ENCODE data around the gene C10orf67. TPM values are rescaled to one million over a fixed set of nuclear protein-coding genes. Genes with fewer than 3 reads are reported as not detected.

Gene C10orf67
- total RNA-seq, 2 experiments from 2014 or later = not detected

- no TSS peak for BruUV-seq (replicated peaks)
- no peaks in the 10 kb centered on the region for H3K4me1 ChIP-seq (ENCODE audit: insufficient read depth, low read length, poor library complexity, severe bottlenecking)
- no peak overlapping the region for H2AFZ ChIP-seq (ENCODE audit: low read length)
- no peaks in the 10 kb centered on the region for H3K9me3 ChIP-seq (ENCODE audit: low read length)
- no peaks in the 10 kb centered on the region for H3K9me2 ChIP-seq (ENCODE audit: insufficient read depth, low read length)
- POLR2A ChIA-PET = no interaction called here
- CTCF ChIA-PET (ENCODE audit: unreplicated experiment) = no interaction called here
- no peaks in the 10 kb centered on the region for H3K36me3 ChIP-seq (ENCODE audit: insufficient read depth, low read length)
- H3K4me2 ChIP-seq (ENCODE audit: low read length) = no peak overlapping the region
- no peaks in the 10 kb centered on the region for H3K79me2 ChIP-seq (ENCODE audit: insufficient read depth, low read depth, low read length)
- H3K4me3 ChIP-seq (ENCODE audit: low read depth, low read length, poor library complexity, severe bottlenecking) = no peak overlapping the region
- intact Hi-C loops (cut with micrococcal nuclease; ENCODE audit: unreplicated experiment) = no loop called here
- H4K20me1 ChIP-seq (ENCODE audit: insufficient read depth, low read length) = no peaks in the 10 kb centered on the region
- DNase-seq (ENCODE audit: low spot score) = no peak
- no peak for TF ChIP-seq EZH2phosphoT487 (IDR thresholded peaks at IDR 0.05; ENCODE audit: borderline replicate concordance, low read depth, low read length)
- TF ChIP-seq, protein P1, sequence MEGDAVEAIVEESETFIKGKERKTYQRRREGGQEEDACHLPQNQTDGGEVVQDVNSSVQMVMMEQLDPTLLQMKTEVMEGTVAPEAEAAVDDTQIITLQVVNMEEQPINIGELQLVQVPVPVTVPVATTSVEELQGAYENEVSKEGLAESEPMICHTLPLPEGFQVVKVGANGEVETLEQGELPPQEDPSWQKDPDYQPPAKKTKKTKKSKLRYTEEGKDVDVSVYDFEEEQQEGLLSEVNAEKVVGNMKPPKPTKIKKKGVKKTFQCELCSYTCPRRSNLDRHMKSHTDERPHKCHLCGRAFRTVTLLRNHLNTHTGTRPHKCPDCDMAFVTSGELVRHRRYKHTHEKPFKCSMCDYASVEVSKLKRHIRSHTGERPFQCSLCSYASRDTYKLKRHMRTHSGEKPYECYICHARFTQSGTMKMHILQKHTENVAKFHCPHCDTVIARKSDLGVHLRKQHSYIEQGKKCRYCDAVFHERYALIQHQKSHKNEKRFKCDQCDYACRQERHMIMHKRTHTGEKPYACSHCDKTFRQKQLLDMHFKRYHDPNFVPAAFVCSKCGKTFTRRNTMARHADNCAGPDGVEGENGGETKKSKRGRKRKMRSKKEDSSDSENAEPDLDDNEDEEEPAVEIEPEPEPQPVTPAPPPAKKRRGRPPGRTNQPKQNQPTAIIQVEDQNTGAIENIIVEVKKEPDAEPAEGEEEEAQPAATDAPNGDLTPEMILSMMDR (conservative IDR thresholded peaks at IDR 0.05; ENCODE audit: low read length) = no peak
- H3K27ac ChIP-seq (ENCODE audit: low read depth, low read length, poor library complexity, severe bottlenecking) = no peak overlapping the region
These were observed 170.3 kb downstream of the C10orf67 start for GRCh38 chr10:23174074-23174976.

DNA sequence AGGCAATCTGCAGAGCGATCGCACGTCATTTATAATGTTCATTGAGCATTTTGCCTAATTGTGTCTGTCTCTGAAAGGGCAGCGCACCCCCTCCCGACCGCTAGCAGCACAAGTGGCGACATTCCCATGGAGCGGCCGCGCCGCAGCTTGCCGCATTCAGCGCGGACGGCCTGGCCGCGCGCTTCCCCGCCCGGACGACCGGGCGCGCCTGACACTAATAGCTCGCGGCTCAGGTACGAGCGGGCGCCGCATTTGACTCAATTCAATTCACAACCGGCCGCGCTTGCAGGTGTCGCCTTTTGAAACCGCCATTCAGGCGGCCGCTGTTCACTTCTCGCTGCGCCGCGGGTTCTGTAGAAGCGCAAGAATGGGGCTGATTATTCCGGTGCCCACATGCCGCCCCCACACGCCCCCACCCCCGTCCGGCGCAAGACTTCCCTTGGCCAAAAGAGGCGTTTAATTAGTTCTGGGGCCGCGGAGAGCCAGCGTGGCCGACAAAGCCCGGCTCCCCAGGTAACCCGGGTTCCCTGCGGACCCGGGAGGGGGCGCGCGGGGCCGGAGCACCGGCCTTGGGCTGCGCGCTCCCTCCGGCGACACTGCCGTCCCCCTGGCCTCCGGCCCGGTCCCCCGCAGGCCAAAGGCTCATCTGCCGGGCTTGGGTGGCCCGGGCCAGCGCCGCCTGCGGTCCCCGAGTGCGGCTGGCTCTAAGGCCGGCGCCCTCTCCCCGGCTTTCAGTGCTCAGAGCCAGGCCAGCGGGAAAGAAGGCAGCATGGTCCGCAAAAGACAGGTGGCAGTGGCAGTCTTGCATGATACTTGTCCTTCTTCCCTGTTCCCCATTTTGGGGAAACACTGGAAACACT, 171.2 kb downstream of the C10orf67 start:
- TF ChIP-seq, protein P1 (conservative IDR thresholded peaks at IDR 0.05; ENCODE audit: low read length) = no peak
- no peak for TF ChIP-seq EZH2phosphoT487 (IDR thresholded peaks at IDR 0.05; ENCODE audit: borderline replicate concordance, low read depth, low read length)
- no peak overlapping the region for H2AFZ ChIP-seq (ENCODE audit: low read length)
- no peak for DNase-seq (ENCODE audit: low spot score)
- ChIA-PET POLR2A (no interaction called here), CTCF (ENCODE audit: unreplicated experiment) (no interaction called here)
- no peak overlapping the region for H3K27ac ChIP-seq (ENCODE audit: low read depth, low read length, poor library complexity, severe bottlenecking)
- H3K79me2 ChIP-seq (ENCODE audit: insufficient read depth, low read depth, low read length) = no peaks in the 10 kb centered on the region
- intact Hi-C loops (cut with micrococcal nuclease; ENCODE audit: unreplicated experiment) = no loop called here
- BruUV-seq (replicated peaks) = no TSS peak
- H3K4me1 ChIP-seq (ENCODE audit: insufficient read depth, low read length, poor library complexity, severe bottlenecking) = no peaks in the 10 kb centered on the region
- H3K9me2 ChIP-seq (ENCODE audit: insufficient read depth, low read length) = no peaks in the 10 kb centered on the region
- H3K36me3 ChIP-seq (ENCODE audit: insufficient read depth, low read length) = no peaks in the 10 kb centered on the region
- H4K20me1 ChIP-seq (ENCODE audit: insufficient read depth, low read length) = no peaks in the 10 kb centered on the region
- H3K9me3 ChIP-seq (ENCODE audit: low read length) = no peaks in the 10 kb centered on the region
- no peak overlapping the region for H3K4me2 ChIP-seq (ENCODE audit: low read length)
- H3K4me3 ChIP-seq (ENCODE audit: low read depth, low read length, poor library complexity, severe bottlenecking) = no peak overlapping the region

Data from OCI-LY7 (cell line).